DMS153 treated with DMSO at 0.1 percent for 48 hours (cell line): ENCODE measurements around the gene NT5C3B.
"Not testable (repeated sequence)": the region's sequence is repeated elsewhere in the genome, so short reads cannot be mapped to it uniquely, and the experiment has no call there.

ENCODE experiments used
- DNase-seq: peaks from one replicate; lab custom pipeline; 2025; ENCODE audit not compliant: unreplicated experiment; lab: John Stamatoyannopoulos, UW

NT5C3B gene

GRCh38 chr17:41840781-41841180, 4.7 kb upstream of the NT5C3B start:
- DNase-seq = not testable (repeated sequence)

GRCh38 chr17:41839448-41839847, 3.4 kb upstream of the NT5C3B start:
- DNase-seq = not testable (repeated sequence)

GRCh38 chr17:41837761-41838538, 1.9 kb upstream of the NT5C3B start, which contains the start of gene KLHL10:
Gene KLHL10 (plus strand): TSS chr17:41837825. CDS start chr17:41837933, 108 bp downstream.
- no peak for DNase-seq

GRCh38 chr17:41836550-41837196, 641 bp upstream of the NT5C3B start:
- DNase-seq = no peak

GRCh38 chr17:41835214-41835799, 725 bp downstream of the NT5C3B start:
- no peak for DNase-seq

GRCh38 chr17:41829961-41830360, 6.1 kb downstream of the NT5C3B start:
- not testable (repeated sequence) for DNase-seq

GRCh38 chr17:41825175-41825845, 10.7 kb downstream of the NT5C3B start:
- no peak for DNase-seq

GRCh38 chr17:41824086-41824485, 11.9 kb downstream of the NT5C3B start:
- no peak for DNase-seq

GRCh38 chr17:41823580-41823979, 12.5 kb downstream of the NT5C3B start:
- DNase-seq = no peak

- DNase-seq = no peak
Observed at GRCh38 chr17:41823141-41823524, 12.9 kb downstream of the NT5C3B start.

GRCh38 chr17:41822216-41823140, 13.6 kb downstream of the NT5C3B start:
- no peak for DNase-seq

GRCh38 chr17:41821776-41822175, 14.3 kb downstream of the NT5C3B start:
- DNase-seq = no peak

- DNase-seq = no peak
Observed at GRCh38 chr17:41818024-41818423, 18.0 kb downstream of the NT5C3B start.

- no peak for DNase-seq
Observed at GRCh38 chr17:41816637-41817320, 19.3 kb downstream of the NT5C3B start.

GRCh38 chr17:41814195-41814594, 21.8 kb downstream of the NT5C3B start:
- no peak for DNase-seq

GRCh38 chr17:41813699-41814124, 22.3 kb downstream of the NT5C3B start:
- DNase-seq = no peak

GRCh38 chr17:41813152-41813680, 22.8 kb downstream of the NT5C3B start:
- DNase-seq = no peak

GRCh38 chr17:41812381-41813151, 23.5 kb downstream of the NT5C3B start, which contains the start of gene FKBP10:
Gene FKBP10 (plus strand): TSS chr17:41813004. CDS start chr17:41813035, 31 bp downstream.
- DNase-seq = no peak
